Left renal cortex interstitium (tissue), 4 donors: ENCODE data around the gene PEX10. TPM values are rescaled to one million over a fixed set of nuclear protein-coding genes. Genes with fewer than 3 reads are reported as not detected.

Experiments used
- DNase-seq, 4 donors: peaks; one replicate each; pipeline ENCODE4 v3.0.0-alpha.2; 2013; ENCODE audit warnings: low read depth in 4 of 4, low spot score in 2 of 4, missing footprints in 1 of 4
- polyA plus RNA-seq, 4 donors: library from polyadenylated mRNA; unstranded; fragments of 120-200 nt; gene quantifications; one replicate each; pipeline ENCODE4 v1.2.1, GENCODE V29; 2013; ENCODE audit not compliant: insufficient read length in 4 of 4

Gene PEX10
- polyA plus RNA-seq, 4 donors: 20.3 to 31.1 (median 27.1) TPM

DNA sequence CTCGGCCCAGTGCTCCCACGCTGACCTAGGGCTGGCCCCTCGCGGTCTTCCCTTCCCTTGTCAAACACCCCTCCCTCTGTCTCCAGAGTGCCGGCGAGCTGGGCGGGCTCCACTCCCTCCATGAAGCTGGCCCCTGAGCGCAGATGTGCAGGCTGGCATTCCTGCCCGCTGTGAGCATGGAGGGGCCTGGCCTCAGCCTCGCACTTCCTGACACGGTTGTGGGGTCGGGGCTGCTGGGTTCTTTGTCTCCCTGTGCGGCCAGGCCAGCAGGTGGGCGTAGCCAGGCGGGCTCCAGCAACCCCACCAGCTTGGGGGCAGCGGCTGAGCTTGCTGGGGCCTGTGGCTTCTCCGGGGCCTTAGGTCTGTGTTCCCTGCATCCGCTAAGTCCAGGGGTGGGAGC lies 14.2 kb upstream of the PEX10 start:
- DNase-seq: no peak

DNA sequence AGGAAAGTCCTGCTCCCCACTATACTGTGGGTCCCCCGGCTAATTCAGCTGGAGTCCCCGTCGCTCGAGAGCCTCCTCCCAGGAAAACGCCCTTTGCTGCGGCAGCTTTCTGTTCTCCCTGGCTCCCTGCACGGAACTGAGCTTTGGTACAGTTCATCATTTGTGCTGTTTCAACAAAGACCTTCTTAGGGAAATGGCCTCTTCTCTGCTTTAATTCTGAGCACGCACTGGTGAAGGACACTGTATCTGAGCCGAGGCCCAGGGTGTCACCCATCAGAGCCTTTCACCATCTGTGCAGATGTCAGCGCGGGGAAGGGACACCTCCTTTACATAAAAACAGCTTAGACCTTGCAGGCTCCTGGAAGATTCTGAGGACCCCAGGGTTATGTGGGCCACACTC lies 13.5 kb upstream of the PEX10 start:
- DNase-seq: no peak

DNA sequence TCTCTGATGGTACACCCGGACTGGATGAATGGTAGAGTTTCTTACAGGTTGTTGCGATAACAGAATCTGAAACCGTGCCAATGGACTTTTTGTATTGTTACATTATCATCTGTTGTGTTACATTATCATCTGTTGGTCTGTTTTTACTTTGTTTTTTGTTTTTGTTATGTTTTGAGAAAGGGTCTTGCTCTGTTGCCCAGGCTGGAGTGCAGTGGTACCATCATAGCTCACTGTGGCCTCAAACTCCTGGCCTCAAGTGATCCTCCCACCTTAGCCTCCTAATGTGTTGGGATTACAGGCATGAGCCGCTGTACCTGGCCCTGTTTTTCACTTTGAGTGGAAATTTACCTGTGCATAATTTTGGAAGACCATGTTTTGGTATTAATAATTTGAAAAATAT lies 10.2 kb upstream of the PEX10 start:
- no peak for DNase-seq

DNA sequence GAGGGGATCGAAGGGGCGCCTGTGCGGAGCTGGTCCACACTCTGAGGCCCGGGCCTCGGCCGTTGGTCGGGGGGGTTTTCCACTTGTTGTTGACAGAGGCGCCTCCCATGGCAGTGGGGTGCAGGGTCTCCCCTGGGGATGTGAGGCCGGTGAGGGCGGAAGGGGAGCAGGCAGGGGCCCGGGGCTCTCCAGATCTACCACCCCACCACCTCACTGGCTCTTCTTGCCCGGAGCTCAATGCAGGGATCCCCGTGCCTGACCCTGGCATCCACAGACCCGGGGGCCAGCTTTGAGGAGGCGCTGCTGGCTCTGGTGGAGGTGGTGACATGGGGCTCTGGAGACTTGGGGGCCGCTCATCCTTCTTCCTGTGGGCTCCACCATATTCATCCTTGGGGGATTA lies 7.1 kb upstream of the PEX10 start:
- no peak for DNase-seq

DNA sequence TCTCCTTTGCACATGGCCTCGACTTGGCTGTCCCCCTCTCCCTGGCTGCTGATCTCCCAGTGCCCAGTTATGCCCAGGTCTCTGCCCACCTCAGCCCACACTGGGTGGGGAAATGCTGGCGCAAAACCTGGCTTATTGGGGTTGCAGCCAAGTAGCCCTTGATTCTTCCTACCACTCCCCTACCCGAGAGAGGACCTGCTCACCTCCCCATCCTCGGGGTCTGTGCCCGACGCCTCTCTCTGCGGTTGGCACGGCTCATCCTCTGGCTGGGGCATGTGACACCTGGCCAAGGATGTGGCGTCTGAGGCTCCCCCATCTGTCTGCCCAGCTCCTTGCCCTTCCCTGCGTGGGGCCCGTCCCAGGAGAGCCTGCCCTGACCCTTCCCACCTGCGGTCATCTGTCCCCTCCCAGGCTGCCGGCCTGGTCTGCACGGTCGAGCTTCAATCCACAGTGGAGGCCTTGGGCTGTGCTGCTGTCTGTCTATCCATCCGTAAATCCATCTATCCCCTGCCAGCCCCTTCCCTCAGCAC lies 6.5 kb upstream of the PEX10 start:
- no peak for DNase-seq

DNA sequence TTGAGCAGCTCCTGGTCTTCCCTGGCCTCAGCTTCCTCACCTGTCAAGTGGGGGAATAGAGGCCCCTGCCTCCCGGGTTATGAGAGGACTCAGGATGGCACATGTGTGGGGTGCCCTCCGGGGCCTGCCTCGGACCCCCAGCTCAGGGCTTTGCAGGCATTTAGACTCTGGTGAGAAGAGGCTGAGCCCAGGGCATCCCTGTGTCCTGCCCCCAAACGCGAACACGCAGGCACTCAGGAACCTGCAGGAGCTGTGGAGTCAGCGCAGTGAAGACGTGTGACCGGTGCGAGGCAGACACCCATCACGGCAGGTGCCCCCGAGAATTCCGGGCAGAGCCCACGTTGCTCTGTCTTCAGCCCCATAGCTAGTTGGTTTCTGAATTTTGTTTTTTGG lies 5.5 kb upstream of the PEX10 start:
- no peak for DNase-seq

DNA sequence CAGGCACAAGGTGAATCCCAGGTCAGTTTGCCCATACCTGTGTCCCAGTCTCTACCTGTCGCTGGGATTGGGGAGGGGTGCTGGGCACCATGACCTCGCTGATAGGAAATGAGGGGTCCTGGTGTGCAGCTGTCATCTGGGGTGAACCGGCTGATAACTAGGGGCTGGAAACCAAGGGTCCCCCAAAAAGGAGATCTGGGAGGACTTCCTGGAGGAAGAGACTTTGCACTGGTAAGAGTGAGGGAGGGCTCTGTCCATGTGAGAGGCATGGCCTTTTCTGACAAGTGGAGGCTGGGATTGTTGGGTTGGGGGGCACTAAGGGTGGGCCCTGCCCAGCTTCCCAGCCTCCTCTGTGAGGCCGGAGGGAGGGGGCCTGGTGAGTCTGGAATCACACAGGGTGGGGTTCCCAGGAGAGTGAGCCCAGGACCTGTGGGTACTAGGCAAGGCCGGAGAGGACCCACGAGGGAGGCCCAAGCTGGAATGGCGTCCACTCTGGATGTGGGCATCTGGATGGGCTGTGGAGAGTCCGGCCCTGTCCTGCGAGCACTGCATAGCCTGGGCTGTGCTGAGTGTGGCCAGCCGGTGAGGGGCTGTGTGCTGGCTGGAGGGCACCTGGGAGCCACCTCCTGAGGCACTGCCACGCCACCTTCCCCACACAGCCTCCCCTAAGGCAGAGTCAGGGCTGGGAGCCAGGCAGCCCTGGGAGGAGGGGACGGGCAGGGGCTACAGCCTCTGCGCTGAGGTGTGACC lies 4.9 kb upstream of the PEX10 start:
- DNase-seq: no peak

DNA sequence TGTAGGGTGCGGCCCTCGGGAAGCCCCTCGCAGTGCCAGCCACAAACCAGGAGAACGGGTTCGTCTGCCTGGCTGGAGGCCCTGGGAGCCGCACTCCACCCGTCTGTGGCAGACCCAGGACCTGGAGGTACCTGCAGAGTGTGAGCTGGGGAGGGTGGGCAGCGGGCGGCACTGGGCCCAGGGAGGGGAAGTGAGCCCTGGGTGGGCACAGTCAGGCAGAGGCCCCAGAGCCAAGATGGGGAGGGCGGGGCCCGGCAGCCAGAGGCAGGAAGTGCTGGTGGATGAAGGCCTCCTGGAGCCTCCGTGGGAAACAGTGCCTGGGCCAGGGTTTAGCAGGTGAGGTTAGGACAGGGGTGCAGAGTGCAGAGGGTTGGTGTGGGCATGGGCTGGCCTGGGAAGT lies 4.0 kb upstream of the PEX10 start:
- no peak for DNase-seq

DNA sequence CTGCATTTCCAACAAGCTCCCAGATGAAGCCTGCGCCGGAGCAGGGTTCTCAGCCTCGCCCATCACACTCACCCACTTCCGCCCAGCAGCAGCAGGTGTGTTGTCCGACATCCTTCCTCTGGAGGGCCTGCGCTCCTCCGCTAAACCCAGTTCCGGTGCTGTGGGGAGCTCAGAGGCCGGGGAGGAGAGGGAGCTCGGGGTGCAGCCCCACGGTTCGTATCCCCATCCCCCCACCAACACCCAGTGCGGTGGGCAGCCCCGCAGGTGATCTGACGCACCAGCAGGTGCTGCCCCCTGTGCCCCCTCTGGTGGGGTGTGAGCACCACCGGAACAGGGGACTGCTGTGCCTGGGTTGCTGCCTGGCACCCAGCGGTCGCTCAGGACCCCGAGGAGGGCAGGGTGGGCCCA lies 3.4 kb upstream of the PEX10 start:
- no peak for DNase-seq

DNA sequence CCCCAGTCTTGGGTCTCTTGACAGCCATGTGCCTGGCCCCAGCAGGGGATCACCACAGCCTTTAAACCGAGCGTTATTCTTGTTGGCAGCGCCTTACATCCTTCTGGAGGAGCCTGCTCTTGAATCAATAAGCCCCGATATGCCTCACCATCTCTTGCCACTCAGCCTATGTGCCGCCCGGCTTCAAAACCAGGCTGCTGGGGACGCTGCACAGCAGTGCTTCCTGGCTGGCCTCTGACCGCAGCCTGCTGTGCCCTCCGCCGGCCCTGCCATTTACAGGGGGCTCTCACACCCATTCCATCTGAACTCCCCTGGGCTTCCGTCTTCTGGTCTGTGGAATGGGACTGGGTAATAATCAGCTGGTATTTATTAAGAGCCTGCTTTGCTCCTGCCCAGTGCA lies 3.0 kb upstream of the PEX10 start:
- no peak for DNase-seq

DNA sequence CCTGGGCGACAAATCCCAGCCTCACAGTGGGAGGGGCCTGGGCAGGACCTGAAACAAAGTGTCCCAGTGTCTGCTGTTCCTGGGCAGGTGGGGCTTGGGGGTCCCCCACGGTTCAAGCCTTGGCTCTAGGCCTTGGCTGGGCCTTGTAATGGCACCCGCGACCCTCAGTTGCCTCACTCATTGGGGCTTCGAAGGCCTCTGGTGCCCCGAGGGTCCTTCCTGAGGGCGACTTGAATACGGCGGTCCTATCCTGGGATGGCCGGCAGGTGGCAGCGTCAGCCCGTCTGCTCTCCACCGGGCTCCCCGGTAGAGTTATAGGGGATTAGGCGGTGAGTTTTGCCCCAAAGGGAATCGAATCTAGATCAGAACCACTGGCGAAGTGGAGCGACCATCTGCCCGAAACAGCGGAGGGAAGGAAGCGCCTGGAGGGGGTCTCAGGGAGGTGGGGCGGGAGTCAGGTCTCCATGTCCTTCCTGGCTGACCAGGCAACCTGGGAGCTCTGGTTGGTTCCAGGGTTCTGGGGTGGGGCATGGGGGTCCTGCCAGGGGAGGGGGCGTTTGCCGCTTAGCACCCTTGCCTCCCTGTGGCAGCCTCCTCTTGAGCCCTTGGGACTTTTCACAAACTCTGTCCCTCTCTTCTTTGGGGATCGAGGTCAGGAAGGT lies 2.1 kb upstream of the PEX10 start:
- DNase-seq: no peak

DNA sequence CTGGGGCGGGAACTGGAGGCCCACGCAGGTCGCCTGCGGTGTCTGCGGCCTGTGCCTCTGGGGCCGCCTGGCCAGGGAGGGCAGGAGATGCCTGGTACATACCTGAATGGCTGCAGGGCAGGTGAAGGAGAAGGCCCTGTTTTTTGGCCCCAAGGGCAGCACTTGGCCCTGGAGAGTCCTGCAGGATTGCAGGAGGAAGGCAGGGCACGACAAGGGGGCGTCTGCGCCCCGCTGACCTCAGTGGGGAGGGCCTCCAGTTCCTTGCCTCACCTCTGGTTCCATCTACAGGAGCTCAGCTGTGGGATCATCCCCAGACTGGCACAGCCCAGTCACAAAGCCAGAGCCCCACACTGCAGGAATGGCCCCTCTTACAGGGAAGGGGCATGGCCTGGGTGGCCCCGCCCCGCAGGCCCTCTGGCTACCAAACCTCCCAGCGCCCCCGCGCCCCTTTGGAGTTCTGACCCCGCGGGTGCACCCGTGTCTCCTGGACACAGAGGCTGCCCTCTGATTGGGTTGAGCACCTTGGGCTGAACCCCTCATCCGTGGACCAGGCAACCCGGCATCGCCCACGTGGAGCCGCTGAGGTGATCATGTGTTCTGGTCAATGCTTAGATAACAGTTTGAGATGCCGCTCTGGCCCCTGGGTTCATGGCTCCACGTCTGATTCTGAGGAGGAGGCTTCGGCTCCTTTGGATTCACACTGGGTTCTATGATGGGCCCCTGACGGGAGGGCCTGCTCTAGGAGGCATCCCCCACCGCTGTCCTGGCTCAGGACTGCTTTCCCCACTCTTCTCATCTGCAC lies 1.3 kb upstream of the PEX10 start:
- no peak for DNase-seq

DNA sequence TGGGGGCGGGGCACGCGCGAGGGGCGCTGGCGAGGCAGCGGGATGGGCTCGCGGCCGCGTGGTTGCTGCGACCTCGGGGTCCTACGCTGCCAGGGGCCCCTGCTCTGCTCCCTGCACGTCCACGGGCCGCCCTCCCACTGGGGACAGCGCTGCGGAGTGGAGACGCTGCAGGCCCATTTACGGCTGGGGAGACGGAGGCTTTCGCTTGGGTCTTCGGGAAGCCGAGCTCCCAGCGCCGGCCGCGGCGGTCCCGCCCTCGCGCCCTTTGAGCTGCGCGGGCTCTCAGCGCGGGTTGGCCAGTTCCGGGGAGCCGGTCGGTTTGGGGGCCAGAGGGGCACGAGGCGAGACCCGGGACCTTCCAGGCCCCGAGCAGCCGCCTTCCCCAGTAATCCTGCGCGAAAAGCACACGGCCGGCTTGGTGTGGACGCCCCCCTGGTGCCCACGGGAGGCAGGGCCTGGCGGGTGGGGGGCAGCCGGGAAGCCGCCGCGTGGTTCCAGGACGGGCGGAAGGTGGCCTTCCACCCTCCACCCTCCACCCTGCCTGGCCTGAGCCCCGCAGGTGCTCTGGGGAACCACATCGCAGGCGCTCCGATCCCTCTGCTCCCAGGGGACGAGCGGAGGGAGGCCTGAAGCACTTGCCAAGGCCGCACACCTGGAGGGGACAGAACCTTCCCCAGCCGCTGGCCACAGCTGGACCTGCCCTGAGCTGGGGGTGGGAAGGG lies 570 bp upstream of the PEX10 start:
- DNase-seq: no peak

DNA sequence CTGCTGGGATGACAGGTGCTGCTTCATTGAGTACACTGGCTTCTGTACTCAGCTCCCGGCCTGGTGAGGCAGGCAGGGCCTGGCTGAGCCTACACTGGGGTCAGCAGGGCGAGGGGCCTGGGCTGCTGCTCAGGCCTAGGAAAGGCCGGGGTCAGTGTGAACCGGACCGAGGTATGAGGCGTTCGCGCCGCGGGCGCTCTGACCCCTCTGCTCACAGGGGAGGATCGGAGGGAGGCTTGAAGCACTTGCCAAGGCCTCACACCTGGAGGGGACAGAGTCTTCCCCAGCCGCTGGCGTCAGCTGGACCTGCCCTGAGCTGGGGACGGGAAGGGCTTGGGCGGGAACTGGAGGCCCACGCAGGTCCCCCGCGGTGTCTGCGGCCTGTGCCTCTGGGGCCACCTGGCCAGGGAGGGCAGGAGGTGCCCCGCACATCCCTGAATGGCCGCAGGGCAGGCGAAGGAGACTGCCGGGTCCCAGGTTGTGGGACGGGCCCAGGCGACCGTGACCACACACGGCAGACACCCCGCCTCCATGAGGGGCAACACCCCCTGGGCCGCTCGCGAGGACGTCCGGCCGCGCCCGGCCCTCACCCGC lies 466 bp downstream of the PEX10 start:
- DNase-seq: no peak

DNA sequence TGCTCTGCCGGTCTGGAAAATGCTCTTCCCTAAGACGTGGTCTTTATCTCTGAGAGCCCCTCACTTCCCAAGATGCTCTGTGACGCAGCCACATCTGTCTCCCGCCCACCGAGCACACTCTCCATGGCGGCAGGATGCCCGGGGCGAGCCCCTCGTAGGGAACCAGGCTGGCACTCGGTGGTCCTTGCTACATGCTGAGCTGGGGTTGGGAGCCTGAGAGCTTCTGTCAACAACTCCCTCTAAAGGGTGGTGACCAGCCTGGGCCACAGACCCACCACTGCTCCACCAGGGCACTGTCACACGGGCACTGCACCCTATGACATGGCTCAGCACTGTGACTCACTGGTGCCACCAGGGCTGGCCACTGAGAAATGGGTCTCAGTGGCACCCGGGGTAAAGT lies 2.6 kb downstream of the PEX10 start:
- DNase-seq: no peak

DNA sequence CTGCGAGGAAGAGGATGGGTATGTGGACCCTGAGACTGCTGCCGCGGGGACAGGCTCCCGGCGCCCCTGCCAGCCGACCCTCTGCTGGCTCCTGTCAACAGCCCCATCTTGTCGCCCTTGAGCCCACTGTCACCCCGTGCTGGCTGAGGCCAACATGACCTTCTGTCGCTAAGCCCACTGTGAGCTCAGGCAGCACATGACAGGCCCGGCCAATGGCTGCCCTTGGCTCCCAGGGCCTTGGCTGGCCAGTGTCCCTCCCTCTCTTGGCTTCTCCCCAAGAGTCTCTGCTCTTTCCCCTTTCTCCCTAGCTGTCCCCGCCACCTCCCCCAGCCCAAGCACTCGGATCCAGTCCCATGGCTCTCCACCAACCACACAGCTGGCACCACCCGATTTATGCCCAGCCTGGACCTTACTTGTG lies 3.5 kb downstream of the PEX10 start:
- DNase-seq: no peak

DNA sequence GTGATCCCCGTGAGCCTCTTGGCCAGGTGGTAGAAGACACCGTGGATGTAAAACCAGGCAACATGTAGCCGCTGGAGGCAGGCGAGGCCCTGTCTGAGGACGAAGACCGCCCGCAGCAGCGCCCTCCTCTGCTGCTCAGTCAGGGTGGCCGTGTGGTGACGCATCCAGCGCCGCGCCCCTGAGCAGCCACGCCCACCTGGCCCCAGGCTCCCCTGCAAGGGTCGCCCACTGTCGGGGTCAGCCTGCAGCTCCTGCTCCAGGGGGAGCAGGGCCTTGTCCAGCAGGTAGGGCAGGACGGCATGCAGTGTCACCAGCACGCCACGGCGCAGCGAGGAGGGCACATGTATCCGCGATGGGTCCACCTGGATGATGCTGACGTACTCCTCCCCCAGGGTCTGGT lies 3.9 kb downstream of the PEX10 start:
- no peak for DNase-seq

DNA sequence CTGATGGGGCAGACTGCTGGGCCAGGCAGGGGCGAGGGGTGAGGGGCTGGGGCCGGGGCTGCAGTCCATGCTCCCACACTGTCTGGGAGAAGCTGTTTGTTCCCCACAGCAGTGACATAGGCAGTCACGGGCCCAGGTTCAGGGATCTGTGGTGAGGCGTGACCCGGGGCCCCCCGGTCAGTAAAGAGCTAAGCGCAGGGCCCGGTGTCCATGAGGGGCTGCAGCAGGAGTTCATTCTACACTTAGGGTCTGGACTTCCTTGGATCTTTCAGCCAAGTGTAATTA lies 4.4 kb downstream of the PEX10 start:
- no peak for DNase-seq

DNA sequence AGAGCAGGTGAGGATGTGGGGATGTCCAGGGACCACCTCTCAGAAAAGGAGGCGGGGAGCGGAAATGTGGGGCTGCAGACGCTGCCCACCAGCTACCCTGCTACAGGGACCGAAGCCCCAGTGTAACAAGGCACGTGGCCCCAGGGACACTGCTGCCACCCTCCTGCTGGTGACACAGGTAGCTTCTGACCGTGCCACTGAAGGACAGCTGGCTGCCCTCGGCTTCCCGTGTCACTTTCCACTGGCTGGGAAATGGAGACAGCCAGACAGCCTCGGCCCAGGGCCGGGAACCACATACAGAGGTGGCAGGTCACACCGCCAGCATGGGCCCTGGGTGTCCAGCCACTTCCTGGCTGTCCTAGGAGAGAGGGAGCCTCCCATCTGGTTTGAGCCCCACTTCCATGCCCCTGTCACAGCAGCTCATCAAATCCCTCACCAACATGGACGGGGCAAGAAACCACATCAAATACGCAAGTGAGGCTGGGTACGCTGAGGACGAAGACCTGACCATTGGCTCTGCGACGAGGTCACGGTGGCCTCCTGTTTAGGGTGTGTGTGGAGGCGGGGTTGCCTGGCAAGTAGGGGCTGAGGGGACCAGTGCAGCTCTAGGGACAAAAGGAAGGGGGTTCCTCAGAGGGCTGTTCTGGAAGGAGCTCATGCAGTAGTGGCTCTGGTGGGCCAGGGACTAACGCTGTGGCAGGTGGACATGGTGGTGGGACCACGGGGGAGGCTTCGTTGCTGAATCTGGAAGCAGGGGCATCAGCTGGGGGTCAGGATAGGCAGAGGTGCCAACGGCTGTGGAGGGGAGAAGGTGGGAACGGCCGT lies 5.0 kb downstream of the PEX10 start:
- DNase-seq: no peak
